ENCODE measurements around the gene PSIP1.
"Not testable (repeated sequence)": the region's sequence is repeated elsewhere in the genome, so short reads cannot be mapped to it uniquely, and the experiment has no call there.

The PSIP1 gene

DNA sequence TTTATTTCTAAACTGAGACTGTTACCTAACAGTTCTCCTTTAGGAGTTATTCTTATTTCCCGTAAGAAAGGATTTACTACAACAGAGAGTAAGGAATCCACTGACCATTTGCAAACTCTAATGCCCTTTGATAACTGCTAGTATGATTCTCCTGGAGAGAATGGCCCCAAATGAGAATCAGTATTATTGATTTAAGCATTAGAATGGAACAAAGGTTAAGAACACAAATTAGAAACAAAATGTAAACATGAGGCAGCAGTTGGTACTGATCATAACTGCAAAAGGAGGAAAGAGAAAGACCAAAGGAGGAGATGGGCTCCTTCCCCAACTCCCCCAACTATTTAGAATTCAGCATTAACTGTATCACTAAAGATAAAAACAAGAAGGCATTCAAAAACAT lies 30.7 kb downstream of the PSIP1 start:
- Histone ChIP-seq H3K9me3 (ENCODE audit: control insufficient read depth, insufficient read depth, low read length) (no peaks in the 10 kb centered on the region), H3K4me1 (ENCODE audit: control insufficient read depth, insufficient read depth, low read length) (no peaks in the 10 kb centered on the region), H3K27me3 (ENCODE audit: control insufficient read depth, insufficient read depth, low read length) (no peaks in the 10 kb centered on the region), H3K4me3 (ENCODE audit: low read length) (no peak overlapping the region), H3K27ac (ENCODE audit: low read length) (no peak overlapping the region), H3K36me3 (ENCODE audit: control insufficient read depth, insufficient read depth, low read length) (peaks cover 4% of the 10 kb centered on the region; the same call in 1 of the 2 replicates)
- WGBS (ENCODE audit: insufficient coverage, insufficient read length): no CpG with 5 or more reads among the region's 1 CpG
- no peak for DNase-seq (ENCODE audit: low read depth, low spot score)

DNA sequence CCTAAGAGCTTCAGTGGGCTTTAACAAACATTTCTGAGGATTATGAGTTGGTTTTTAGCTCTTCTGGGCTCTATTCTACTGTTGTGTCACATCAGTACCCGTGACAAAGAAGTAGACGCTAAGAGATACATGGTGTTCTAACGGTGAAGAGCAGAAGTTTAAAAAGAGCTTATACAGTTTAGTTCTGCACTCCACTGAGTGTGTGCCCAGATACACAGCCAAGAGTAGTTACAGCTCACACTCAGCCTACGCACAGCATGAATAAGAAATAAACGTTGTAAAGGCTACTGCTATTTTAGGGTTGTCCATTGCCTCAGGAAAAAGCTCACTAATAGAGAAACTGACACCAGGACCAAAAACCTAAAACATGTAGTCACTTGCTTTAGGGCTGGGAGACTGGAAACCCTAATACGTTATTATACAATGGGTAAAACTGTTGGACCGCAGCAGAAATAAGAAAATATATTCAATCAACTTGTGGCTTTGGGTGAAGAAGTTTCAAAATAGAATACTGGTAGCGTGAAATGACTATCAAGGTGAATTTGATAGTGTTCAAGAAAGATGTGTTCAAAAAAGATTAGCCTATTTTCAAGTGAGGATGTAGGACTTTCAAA lies 34.7 kb downstream of the PSIP1 start:
- H3K9me3 ChIP-seq (ENCODE audit: control insufficient read depth, insufficient read depth, low read length): no peaks in the 10 kb centered on the region
- no peaks in the 10 kb centered on the region; the same call in 1 of the 2 replicates for H3K36me3 ChIP-seq (ENCODE audit: control insufficient read depth, insufficient read depth, low read length)
- no peak for DNase-seq (ENCODE audit: low read depth, low spot score)
- WGBS (ENCODE audit: insufficient coverage, insufficient read length): no CpG with 5 or more reads among the region's 8 CpGs
- no peak overlapping the region for H3K4me3 ChIP-seq (ENCODE audit: low read length)
- no peaks in the 10 kb centered on the region for H3K27me3 ChIP-seq (ENCODE audit: control insufficient read depth, insufficient read depth, low read length)
- H3K27ac ChIP-seq (ENCODE audit: low read length): no peak overlapping the region
- no peaks in the 10 kb centered on the region for H3K4me1 ChIP-seq (ENCODE audit: control insufficient read depth, insufficient read depth, low read length)

GRCh38 chr9:15469862-15470261 lies 40.9 kb downstream of the PSIP1 start:
- H3K36me3 ChIP-seq (ENCODE audit: control insufficient read depth, insufficient read depth, low read length): peaks cover 8% of the 10 kb centered on the region; the same call in 1 of the 2 replicates
- H3K27me3 ChIP-seq (ENCODE audit: control insufficient read depth, insufficient read depth, low read length): no peaks in the 10 kb centered on the region
- no peak overlapping the region for H3K4me3 ChIP-seq (ENCODE audit: low read length)
- H3K4me1 ChIP-seq (ENCODE audit: control insufficient read depth, insufficient read depth, low read length): no peaks in the 10 kb centered on the region
- no peak overlapping the region for H3K27ac ChIP-seq (ENCODE audit: low read length)
- H3K9me3 ChIP-seq (ENCODE audit: control insufficient read depth, insufficient read depth, low read length): no peaks in the 10 kb centered on the region
- no peak for DNase-seq (ENCODE audit: low read depth, low spot score)
- no CpG with 5 or more reads among the region's 2 CpGs for WGBS (ENCODE audit: insufficient coverage, insufficient read length)

GRCh38 chr9:15469406-15469805 lies 41.4 kb downstream of the PSIP1 start:
- H3K36me3 ChIP-seq (ENCODE audit: control insufficient read depth, insufficient read depth, low read length): peaks cover 8% of the 10 kb centered on the region; the same call in 1 of the 2 replicates
- H3K4me3 ChIP-seq (ENCODE audit: low read length): no peak overlapping the region
- no peak overlapping the region for H3K27ac ChIP-seq (ENCODE audit: low read length)
- H3K9me3 ChIP-seq (ENCODE audit: control insufficient read depth, insufficient read depth, low read length): no peaks in the 10 kb centered on the region
- DNase-seq (ENCODE audit: low read depth, low spot score): no peak
- H3K27me3 ChIP-seq (ENCODE audit: control insufficient read depth, insufficient read depth, low read length): no peaks in the 10 kb centered on the region
- WGBS (ENCODE audit: insufficient coverage, insufficient read length): no CpG with 5 or more reads among the region's 1 CpG
- H3K4me1 ChIP-seq (ENCODE audit: control insufficient read depth, insufficient read depth, low read length): no peaks in the 10 kb centered on the region

- whole genome bisulfite sequencing (ENCODE audit: insufficient coverage, insufficient read length): no CpG with 5 or more reads among the region's 3 CpGs
- no peak for DNase-seq (ENCODE audit: low read depth, low spot score)
- Histone ChIP-seq H3K36me3 (ENCODE audit: control insufficient read depth, insufficient read depth, low read length) (peaks cover 8% of the 10 kb centered on the region; the same call in 1 of the 2 replicates), H3K4me1 (ENCODE audit: control insufficient read depth, insufficient read depth, low read length) (no peaks in the 10 kb centered on the region), H3K9me3 (ENCODE audit: control insufficient read depth, insufficient read depth, low read length) (no peaks in the 10 kb centered on the region), H3K27me3 (ENCODE audit: control insufficient read depth, insufficient read depth, low read length) (no peaks in the 10 kb centered on the region), H3K4me3 (ENCODE audit: low read length) (no peak overlapping the region), H3K27ac (ENCODE audit: low read length) (no peak overlapping the region)
Measured at GRCh38 chr9:15468145-15468544, 42.6 kb downstream of the PSIP1 start.

DNA sequence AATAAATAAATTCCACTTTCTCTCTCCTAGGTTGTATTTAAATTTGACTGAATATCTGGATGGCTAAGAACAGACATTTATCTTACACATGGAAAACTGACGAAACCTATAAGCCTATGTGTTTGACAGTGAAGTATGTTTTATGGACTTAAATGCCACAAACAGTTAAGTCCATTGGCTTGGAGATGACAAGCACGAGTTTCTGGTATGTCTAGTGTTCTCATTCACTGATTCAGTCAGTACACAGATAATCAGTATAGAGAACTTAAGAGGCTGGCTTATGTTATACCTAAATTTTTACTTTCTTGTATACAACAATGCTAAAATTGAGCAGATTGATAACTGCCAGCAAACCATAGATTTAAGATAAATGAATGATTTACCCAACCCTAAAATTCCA lies 49.2 kb downstream of the PSIP1 start:
- H3K36me3 ChIP-seq (ENCODE audit: control insufficient read depth, insufficient read depth, low read length): peaks cover 4% of the 10 kb centered on the region; the same call in 1 of the 2 replicates
- no peak for DNase-seq (ENCODE audit: low read depth, low spot score)
- no CpG with 5 or more reads among the region's 2 CpGs for WGBS (ENCODE audit: insufficient coverage, insufficient read length)
- H3K9me3 ChIP-seq (ENCODE audit: control insufficient read depth, insufficient read depth, low read length): no peaks in the 10 kb centered on the region
- no peak overlapping the region for H3K4me3 ChIP-seq (ENCODE audit: low read length)
- H3K27me3 ChIP-seq (ENCODE audit: control insufficient read depth, insufficient read depth, low read length): no peaks in the 10 kb centered on the region
- no peaks in the 10 kb centered on the region for H3K4me1 ChIP-seq (ENCODE audit: control insufficient read depth, insufficient read depth, low read length)
- no peak overlapping the region for H3K27ac ChIP-seq (ENCODE audit: low read length)

- no CpG with 5 or more reads among the region's 8 CpGs for WGBS (ENCODE audit: insufficient coverage, insufficient read length)
- peaks cover 3% of the 10 kb centered on the region; the same call in 1 of the 2 replicates for H3K36me3 ChIP-seq (ENCODE audit: control insufficient read depth, insufficient read depth, low read length)
Measured at GRCh38 chr9:15461056-15461455, 49.7 kb downstream of the PSIP1 start.

DNA sequence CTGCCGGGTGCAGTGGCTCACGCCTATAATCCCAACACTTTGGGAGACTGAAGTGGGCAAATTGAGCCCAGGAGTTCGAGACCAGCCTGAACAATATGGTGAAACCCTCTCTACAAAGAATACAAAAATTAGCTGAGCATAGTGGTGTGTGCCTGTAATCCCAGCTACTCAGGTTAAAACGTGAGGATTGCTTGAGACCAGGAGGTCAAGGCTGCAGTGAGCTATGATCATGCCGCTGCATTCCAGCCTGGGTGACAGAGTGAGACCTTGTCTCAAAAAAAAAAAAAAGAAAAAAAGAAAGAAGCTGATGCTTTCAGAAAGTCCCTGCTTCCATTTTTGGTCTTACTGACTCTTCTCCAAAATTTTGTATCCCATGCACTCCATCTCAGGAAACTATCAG lies 56.8 kb downstream of the PSIP1 start:
- no peak overlapping the region for H3K27ac ChIP-seq (ENCODE audit: low read length)
- DNase-seq (ENCODE audit: low read depth, low spot score): no peak
- no peaks in the 10 kb centered on the region for H3K9me3 ChIP-seq (ENCODE audit: control insufficient read depth, insufficient read depth, low read length)
- no peaks in the 10 kb centered on the region; the same call in 1 of the 2 replicates for H3K36me3 ChIP-seq (ENCODE audit: control insufficient read depth, insufficient read depth, low read length)
- no CpG with 5 or more reads among the region's 5 CpGs for WGBS (ENCODE audit: insufficient coverage, insufficient read length)
- H3K27me3 ChIP-seq (ENCODE audit: control insufficient read depth, insufficient read depth, low read length): no peaks in the 10 kb centered on the region
- no peak overlapping the region for H3K4me3 ChIP-seq (ENCODE audit: low read length)
- no peaks in the 10 kb centered on the region for H3K4me1 ChIP-seq (ENCODE audit: control insufficient read depth, insufficient read depth, low read length)

More at GRCh38 chr9:15461056-15461455, 49.7 kb downstream of the PSIP1 start:
- Histone ChIP-seq H3K9me3 (ENCODE audit: control insufficient read depth, insufficient read depth, low read length) (no peaks in the 10 kb centered on the region), H3K27me3 (ENCODE audit: control insufficient read depth, insufficient read depth, low read length) (no peaks in the 10 kb centered on the region), H3K4me3 (ENCODE audit: low read length) (no peak overlapping the region), H3K4me1 (ENCODE audit: control insufficient read depth, insufficient read depth, low read length) (no peaks in the 10 kb centered on the region), H3K27ac (ENCODE audit: low read length) (no peak overlapping the region)
- no peak for DNase-seq (ENCODE audit: low read depth, low spot score)

- Histone ChIP-seq H3K36me3 (ENCODE audit: control insufficient read depth, insufficient read depth, low read length) (peaks cover 11% of the 10 kb centered on the region; the same call in 1 of the 2 replicates), H3K9me3 (ENCODE audit: control insufficient read depth, insufficient read depth, low read length) (no peaks in the 10 kb centered on the region), H3K4me3 (ENCODE audit: low read length) (no peak overlapping the region), H3K27me3 (ENCODE audit: control insufficient read depth, insufficient read depth, low read length) (no peaks in the 10 kb centered on the region), H3K27ac (ENCODE audit: low read length) (no peak overlapping the region), H3K4me1 (ENCODE audit: control insufficient read depth, insufficient read depth, low read length) (no peaks in the 10 kb centered on the region)
- DNase-seq (ENCODE audit: low read depth, low spot score): no peak
- no CpG with 5 or more reads among the region's 3 CpGs for WGBS (ENCODE audit: insufficient coverage, insufficient read length)
Measured at GRCh38 chr9:15444141-15444540, 66.6 kb downstream of the PSIP1 start.

DNA sequence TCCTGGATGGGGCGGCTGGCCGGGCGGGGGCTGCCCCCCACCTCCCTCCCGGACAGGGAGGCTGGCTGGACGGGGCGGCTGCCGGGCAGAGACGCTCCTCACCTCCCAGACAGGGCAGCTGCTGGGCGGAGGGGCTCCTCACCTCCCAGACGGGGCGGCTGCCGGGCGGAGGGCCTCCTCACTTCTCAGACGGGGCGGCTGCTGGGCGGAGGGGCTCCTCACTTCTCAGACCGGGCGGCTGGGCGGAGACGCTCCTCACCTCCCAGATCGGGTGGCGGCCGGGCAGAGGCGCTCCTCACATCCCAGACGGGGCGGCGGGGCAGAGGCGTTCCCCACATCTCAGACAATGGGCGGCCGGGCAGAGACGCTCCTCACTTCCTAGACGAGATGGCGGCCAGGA lies 68.5 kb downstream of the PSIP1 start:
- H3K27me3 ChIP-seq (ENCODE audit: control insufficient read depth, insufficient read depth, low read length); H3K27ac ChIP-seq (ENCODE audit: low read length); H3K36me3 ChIP-seq (ENCODE audit: control insufficient read depth, insufficient read depth, low read length); H3K4me1 ChIP-seq (ENCODE audit: control insufficient read depth, insufficient read depth, low read length); DNase-seq (ENCODE audit: low read depth, low spot score); H3K9me3 ChIP-seq (ENCODE audit: control insufficient read depth, insufficient read depth, low read length); H3K4me3 ChIP-seq (ENCODE audit: low read length): not testable (repeated sequence)
- WGBS (ENCODE audit: insufficient coverage, insufficient read length): no CpG with 5 or more reads among the region's 33 CpGs

DNA sequence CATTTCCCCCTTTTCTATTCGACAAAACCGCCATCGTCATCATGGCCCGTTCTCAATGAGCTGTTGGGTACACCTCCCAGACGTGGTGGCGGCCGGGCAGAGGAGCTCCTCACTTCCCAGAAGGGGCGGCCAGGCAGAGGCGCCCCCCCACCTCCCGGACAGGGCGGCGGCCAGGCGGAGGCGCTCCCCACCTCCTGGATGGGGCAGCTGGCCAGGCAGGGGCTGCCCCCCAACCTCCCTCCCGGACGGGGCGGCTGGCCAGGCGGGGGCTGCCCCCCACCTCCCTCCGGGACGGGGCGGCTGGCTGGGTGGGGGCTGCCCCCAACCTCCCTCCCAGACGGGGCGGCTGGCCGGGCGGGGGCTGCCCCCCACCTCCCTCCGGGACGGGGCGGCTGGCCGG lies 68.9 kb downstream of the PSIP1 start:
- H3K4me3 ChIP-seq (ENCODE audit: low read length); DNase-seq (ENCODE audit: low read depth, low spot score); H3K4me1 ChIP-seq (ENCODE audit: control insufficient read depth, insufficient read depth, low read length); H3K27ac ChIP-seq (ENCODE audit: low read length); H3K27me3 ChIP-seq (ENCODE audit: control insufficient read depth, insufficient read depth, low read length); H3K36me3 ChIP-seq (ENCODE audit: control insufficient read depth, insufficient read depth, low read length); H3K9me3 ChIP-seq (ENCODE audit: control insufficient read depth, insufficient read depth, low read length): not testable (repeated sequence)
- no CpG with 5 or more reads among the region's 29 CpGs for WGBS (ENCODE audit: insufficient coverage, insufficient read length)

Data from iPS DF 6.9 (cell line).